Body of pancreas (tissue), 4 donors: Measurements from ENCODE around the gene PDHX.

ENCODE experiments used
- POLR2A ChIP-seq, 3 donors: fragments of 450-650 bp; IDR thresholded peaks; one replicate each; pipeline ENCODE4 v1.6.1; 2016; ENCODE audit warnings: antibody characterized with exemption in 3 of 3, mild to moderate bottlenecking in 2 of 3
- TF ChIP-seq, protein P1 (sequence below), 7 experiments: fragments of 450-650 bp in 4 of 7; fragments of 200-600 bp in 3 of 7; sonication (generic) in 3 of 7; IDR thresholded peaks; one replicate each; pipeline ENCODE4 v1.5.1; 2016 to 2019; ENCODE audit warnings: antibody characterized with exemption in 7 of 7

- TF ChIP-seq, protein P1, sequence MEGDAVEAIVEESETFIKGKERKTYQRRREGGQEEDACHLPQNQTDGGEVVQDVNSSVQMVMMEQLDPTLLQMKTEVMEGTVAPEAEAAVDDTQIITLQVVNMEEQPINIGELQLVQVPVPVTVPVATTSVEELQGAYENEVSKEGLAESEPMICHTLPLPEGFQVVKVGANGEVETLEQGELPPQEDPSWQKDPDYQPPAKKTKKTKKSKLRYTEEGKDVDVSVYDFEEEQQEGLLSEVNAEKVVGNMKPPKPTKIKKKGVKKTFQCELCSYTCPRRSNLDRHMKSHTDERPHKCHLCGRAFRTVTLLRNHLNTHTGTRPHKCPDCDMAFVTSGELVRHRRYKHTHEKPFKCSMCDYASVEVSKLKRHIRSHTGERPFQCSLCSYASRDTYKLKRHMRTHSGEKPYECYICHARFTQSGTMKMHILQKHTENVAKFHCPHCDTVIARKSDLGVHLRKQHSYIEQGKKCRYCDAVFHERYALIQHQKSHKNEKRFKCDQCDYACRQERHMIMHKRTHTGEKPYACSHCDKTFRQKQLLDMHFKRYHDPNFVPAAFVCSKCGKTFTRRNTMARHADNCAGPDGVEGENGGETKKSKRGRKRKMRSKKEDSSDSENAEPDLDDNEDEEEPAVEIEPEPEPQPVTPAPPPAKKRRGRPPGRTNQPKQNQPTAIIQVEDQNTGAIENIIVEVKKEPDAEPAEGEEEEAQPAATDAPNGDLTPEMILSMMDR (IDR thresholded peaks at IDR 0.05): no peak
- TF ChIP-seq POLR2A (IDR thresholded peaks at IDR 0.05): no peak
These were observed 23.7 kb downstream of the PDHX start for GRCh38 chr11:34940026-34940677.
